Aorta (tissue), 5 donors: ENCODE measurements around the gene ROPN1. TPM values are rescaled to one million over a fixed set of nuclear protein-coding genes. Genes with fewer than 3 reads are reported as not detected.

ENCODE experiments used
- ATAC-seq: fragments of 200-7000 bp; cut with Tn5 transposase; one replicate; pipeline ENCODE4 v1.9.1; 2022; ENCODE audit warnings: moderate library complexity; ENCODE audit not compliant: low FRiP score
- DNase-seq, 2 donors: peaks; one replicate each; pipeline ENCODE4 v3.0.0-alpha.2; 2020
- H3K27ac ChIP-seq, 2 donors: one replicate each; pipeline ENCODE4 v1.5.1; 2013; ENCODE audit warnings: low read length in 2 of 2, mild to moderate bottlenecking in 2 of 2, moderate library complexity in 2 of 2, control low read depth in 1 of 2, inconsistent platforms in 1 of 2, low read depth in 1 of 2
- H3K27me3 ChIP-seq, 2 donors: one replicate each; pipeline ENCODE4 v1.6.1; 2013; ENCODE audit warnings: control low read depth in 1 of 2, low read length in 1 of 2, mild to moderate bottlenecking in 1 of 2, moderate library complexity in 1 of 2; ENCODE audit not compliant: insufficient read depth in 2 of 2, control insufficient read depth in 1 of 2
- H3K36me3 ChIP-seq, 2 donors: one replicate each; pipeline ENCODE4 v1.6.1; 2013; ENCODE audit warnings: control low read depth in 1 of 2, low read length in 1 of 2, mild to moderate bottlenecking in 1 of 2; ENCODE audit not compliant: insufficient read depth in 2 of 2, control insufficient read depth in 1 of 2
- H3K4me1 ChIP-seq, 2 donors: one replicate each; pipeline ENCODE4 v1.6.1; 2013; ENCODE audit warnings: low read length in 2 of 2, control low read depth in 1 of 2, mild to moderate bottlenecking in 1 of 2, moderate library complexity in 1 of 2; ENCODE audit not compliant: insufficient read depth in 2 of 2, control insufficient read depth in 1 of 2
- H3K4me3 ChIP-seq, 2 donors: one replicate each; pipeline ENCODE4 v1.5.1; 2013; ENCODE audit warnings: low read length in 2 of 2, control low read depth in 1 of 2, mild to moderate bottlenecking in 1 of 2
- H3K9me3 ChIP-seq: one replicate; pipeline ENCODE4 v1.6.1; 2013; ENCODE audit warnings: mild to moderate bottlenecking, low read length; ENCODE audit not compliant: control insufficient read depth
- WGBS, 2 donors: extraction: QIAGEN DNeasy Blood & Tissue Kit; methylation state at CpG; one replicate each; pipeline ENCODE4 v1.1.7; 2013; 5-methylcytosine and 5-hydroxymethylcytosine counted together
- intact Hi-C, 2 donors: fragments of 100-400 bp; cut with DNase I; formaldehyde crosslinking; loops; one replicate each; pipeline versions ENCODE4 v1.14.2 to v1.15.0; 2022
- polyA plus RNA-seq, 2 donors: library from polyadenylated mRNA; stranded (reverse); fragments of 200-250 nt; gene quantifications; one replicate each; pipeline ENCODE4 v1.2.3, GENCODE V29; 2013
- total RNA-seq, 2 donors: library from RNA; stranded (reverse); fragmentation: NEBNext Ultra II Directional; extraction: Animal tissue kit (Norgen Biotek cat#: 25700); gene quantifications; one replicate each; pipeline ENCODE4 v1.2.1, GENCODE V29; 2021
- donor health status: healthy with polysubstance abuse.
- donor health status: Bipolar disorder and iron deficiency.
- donor health status: DM: no; HTN: no; CAD: no.
- donor health status: DM: no; HTN: no; CAD: no.
- donor health status: DM: yes; HTN: yes; CAD: no.

Gene ROPN1
- total and polyA plus RNA-seq, 4 donors = not detected

GRCh38 chr3:123949641-123950040 lies 42.3 kb downstream of the ROPN1 start:
- no peak overlapping the region for H3K27ac ChIP-seq
- no peaks in the 10 kb centered on the region for H3K27me3 ChIP-seq
- ATAC-seq = no peak
- 97 to 99% methylated on average over 2 of the region's 2 CpGs for WGBS, 2 donors
- no peaks in the 10 kb centered on the region for H3K4me1 ChIP-seq
- no peak overlapping the region for H3K4me3 ChIP-seq
- peaks cover 0 to 8% of the 10 kb centered on the region in 2 donors for H3K36me3 ChIP-seq
- DNase-seq = no peak
- intact Hi-C loops = no loop called here
- H3K9me3 ChIP-seq = no peaks in the 10 kb centered on the region

- H3K36me3 ChIP-seq = peaks cover 2 to 7% of the 10 kb centered on the region in 2 donors
- no peak for ATAC-seq
- intact Hi-C loops = no loop called here
Measured at GRCh38 chr3:123948449-123948848, 43.5 kb downstream of the ROPN1 start.

GRCh38 chr3:123947482-123947881 lies 44.4 kb downstream of the ROPN1 start:
- Histone ChIP-seq H3K36me3 (peaks cover 2 to 4% of the 10 kb centered on the region in 2 donors), H3K4me3 (no peak overlapping the region), H3K9me3 (no peaks in the 10 kb centered on the region), H3K27ac (no peak overlapping the region), H3K4me1 (peaks cover 0 to 2% of the 10 kb centered on the region in 2 donors), H3K27me3 (no peaks in the 10 kb centered on the region)
- DNase-seq (no peak), ATAC-seq (no peak)
- intact Hi-C loops = no loop called here

More at GRCh38 chr3:123948449-123948848, 43.5 kb downstream of the ROPN1 start:
- 96 to 97% methylated on average over 9 of the region's 9 CpGs for WGBS, 2 donors
- DNase-seq = no peak
- peaks cover 0 to 1% of the 10 kb centered on the region in 2 donors for H3K4me1 ChIP-seq
- no peak overlapping the region for H3K27ac ChIP-seq
- no peak overlapping the region for H3K4me3 ChIP-seq
- H3K27me3 ChIP-seq = no peaks in the 10 kb centered on the region
- no peaks in the 10 kb centered on the region for H3K9me3 ChIP-seq

GRCh38 chr3:123941542-123941941 lies 50.4 kb downstream of the ROPN1 start:
- Histone ChIP-seq H3K36me3 (peaks cover 2 to 4% of the 10 kb centered on the region in 2 donors), H3K4me1 (peaks cover 0 to 2% of the 10 kb centered on the region in 2 donors), H3K4me3 (no peak overlapping the region), H3K27ac (no peak overlapping the region), H3K27me3 (no peaks in the 10 kb centered on the region), H3K9me3 (no peaks in the 10 kb centered on the region)
- intact Hi-C loops = no loop called here
- WGBS, 2 donors = 57 to 65% methylated on average over 1 of the region's 1 CpG
- no peak for DNase-seq
- ATAC-seq = no peak

- H3K4me3 ChIP-seq = no peak overlapping the region
- no peaks in the 10 kb centered on the region for H3K27me3 ChIP-seq
- DNase-seq (no peak), ATAC-seq (no peak)
- peaks cover 2 to 4% of the 10 kb centered on the region in 2 donors for H3K36me3 ChIP-seq
- 14% methylated on average over 2 of the region's 2 CpGs for WGBS, 2 donors
- no peaks in the 10 kb centered on the region for H3K9me3 ChIP-seq
- intact Hi-C loops = no loop called here
- H3K27ac ChIP-seq = no peak overlapping the region
- peaks cover 0 to 2% of the 10 kb centered on the region in 2 donors for H3K4me1 ChIP-seq
Measured at GRCh38 chr3:123941121-123941520, 50.8 kb downstream of the ROPN1 start.

- no peak for DNase-seq
- Histone ChIP-seq H3K4me3 (no peak overlapping the region), H3K27me3 (no peaks in the 10 kb centered on the region), H3K36me3 (peaks cover 2 to 4% of the 10 kb centered on the region in 2 donors), H3K4me1 (peaks cover 2 to 7% of the 10 kb centered on the region in 2 donors), H3K27ac (no peak overlapping the region), H3K9me3 (no peaks in the 10 kb centered on the region)
- WGBS, 2 donors = 93 to 98% methylated on average over 2 of the region's 2 CpGs
- no peak for ATAC-seq
- intact Hi-C loops = no loop called here
Measured at GRCh38 chr3:123939706-123940105, 52.2 kb downstream of the ROPN1 start.

GRCh38 chr3:123936400-123936799 lies 55.5 kb downstream of the ROPN1 start:
- peaks cover 0 to 3% of the 10 kb centered on the region in 2 donors for H3K36me3 ChIP-seq
- H3K27me3 ChIP-seq = no peaks in the 10 kb centered on the region
- no peak overlapping the region for H3K4me3 ChIP-seq
- no peaks in the 10 kb centered on the region for H3K9me3 ChIP-seq
- ATAC-seq = no peak
- H3K27ac ChIP-seq = no peak overlapping the region
- H3K4me1 ChIP-seq = peaks cover 2 to 4% of the 10 kb centered on the region in 2 donors
- WGBS, 2 donors = 29 to 48% methylated on average over 2 of the region's 2 CpGs
- DNase-seq = no peak
- intact Hi-C loops = no loop called here

- peaks cover 0 to 3% of the 10 kb centered on the region in 2 donors for H3K36me3 ChIP-seq
- H3K9me3 ChIP-seq = no peaks in the 10 kb centered on the region
- peak overlapping the region; percentile 28 to 40 for H3K27ac ChIP-seq
- no peak for DNase-seq
- intact Hi-C loops = no loop called here
- no peak for ATAC-seq
- no peaks in the 10 kb centered on the region for H3K27me3 ChIP-seq
- no peak overlapping the region for H3K4me3 ChIP-seq
- H3K4me1 ChIP-seq = peaks cover 2 to 4% of the 10 kb centered on the region in 2 donors
Measured at GRCh38 chr3:123935830-123936229, 56.1 kb downstream of the ROPN1 start.

- Histone ChIP-seq H3K4me3 (no peak overlapping the region), H3K27me3 (no peaks in the 10 kb centered on the region), H3K4me1 (peaks cover 2 to 4% of the 10 kb centered on the region in 2 donors), H3K27ac (no peak overlapping the region), H3K9me3 (no peaks in the 10 kb centered on the region), H3K36me3 (peaks cover 0 to 3% of the 10 kb centered on the region in 2 donors)
- no peak for ATAC-seq
- intact Hi-C loops = no loop called here
- DNase-seq = no peak
- WGBS, 2 donors = 92% methylated on average over 2 of the region's 2 CpGs
Measured at GRCh38 chr3:123934250-123934649, 57.7 kb downstream of the ROPN1 start.
